ENCODE measurements around the gene CD8A. TPM values are rescaled to one million over a fixed set of nuclear protein-coding genes. Genes with fewer than 3 reads are reported as not detected.
"Not testable (repeated sequence)": the region's sequence is repeated elsewhere in the genome, so short reads cannot be mapped to it uniquely, and the experiment has no call there.

CD8A gene
- 0.85 TPM for polyA plus RNA-seq (2012; ENCODE audit: insufficient read depth, insufficient read length)

- H3K4me3 ChIP-seq (ENCODE audit: low read length): no peak within 1 kb of the TSS
- DNase-seq (ENCODE audit: low read depth, low spot score): no peak
Measured at GRCh38 chr2:86790676-86791572, at the start of gene CD8A. TSS of gene CD8A (minus strand) at chr2:86790913. CDS start at chr2:86790825, 88 bp downstream.

GRCh38 chr2:86839871-86840548 lies 49.3 kb upstream of the CD8A start:
- not testable (repeated sequence) for H3K4me3 ChIP-seq (ENCODE audit: low read length); DNase-seq (ENCODE audit: low read depth, low spot score)

- not testable (repeated sequence) for DNase-seq (ENCODE audit: low read depth, low spot score); H3K4me3 ChIP-seq (ENCODE audit: low read length)
Measured at GRCh38 chr2:86839455-86839854, 48.7 kb upstream of the CD8A start.

GRCh38 chr2:86837714-86838113 lies 47.0 kb upstream of the CD8A start:
- not testable (repeated sequence) for H3K4me3 ChIP-seq (ENCODE audit: low read length); DNase-seq (ENCODE audit: low read depth, low spot score)

GRCh38 chr2:86836915-86837695 lies 46.4 kb upstream of the CD8A start:
- DNase-seq (ENCODE audit: low read depth, low spot score); H3K4me3 ChIP-seq (ENCODE audit: low read length): not testable (repeated sequence)

- DNase-seq (ENCODE audit: low read depth, low spot score): not testable (repeated sequence)
Measured at GRCh38 chr2:86835548-86835889, 44.8 kb upstream of the CD8A start.

GRCh38 chr2:86833315-86833714 lies 42.6 kb upstream of the CD8A start:
- DNase-seq (ENCODE audit: low read depth, low spot score): no peak
- no peak overlapping the region for H3K4me3 ChIP-seq (ENCODE audit: low read length)

More at GRCh38 chr2:86835548-86835889, 44.8 kb upstream of the CD8A start:
- not testable (repeated sequence) for H3K4me3 ChIP-seq (ENCODE audit: low read length)

GRCh38 chr2:86832334-86833096 lies 41.8 kb upstream of the CD8A start:
- no peak for DNase-seq (ENCODE audit: low read depth, low spot score)

GRCh38 chr2:86831537-86831936 lies 40.8 kb upstream of the CD8A start:
- no peak overlapping the region for H3K4me3 ChIP-seq (ENCODE audit: low read length)

More at GRCh38 chr2:86832334-86833096, 41.8 kb upstream of the CD8A start:
- H3K4me3 ChIP-seq (ENCODE audit: low read length): no peak overlapping the region

GRCh38 chr2:86826951-86827350 lies 36.2 kb upstream of the CD8A start:
- DNase-seq (ENCODE audit: low read depth, low spot score): no peak
- no peak overlapping the region for H3K4me3 ChIP-seq (ENCODE audit: low read length)

More at GRCh38 chr2:86831537-86831936, 40.8 kb upstream of the CD8A start:
- DNase-seq (ENCODE audit: low read depth, low spot score): no peak

- peak overlapping the region; percentile 59 for H3K4me3 ChIP-seq (ENCODE audit: low read length)
- peak; percentile 92 for DNase-seq (ENCODE audit: low read depth, low spot score)
Measured at GRCh38 chr2:86825693-86826381, 35.1 kb upstream of the CD8A start.

- DNase-seq (ENCODE audit: low read depth, low spot score): peak; percentile 90
- peak overlapping the region; percentile 59 for H3K4me3 ChIP-seq (ENCODE audit: low read length)
Measured at GRCh38 chr2:86825036-86825692, 34.5 kb upstream of the CD8A start.

- no peak overlapping the region for H3K4me3 ChIP-seq (ENCODE audit: low read length)
- DNase-seq (ENCODE audit: low read depth, low spot score): no peak
Measured at GRCh38 chr2:86822668-86823345, 32.1 kb upstream of the CD8A start.

- no peak for DNase-seq (ENCODE audit: low read depth, low spot score)
- peak overlapping the region; percentile 39 for H3K4me3 ChIP-seq (ENCODE audit: low read length)
Measured at GRCh38 chr2:86821842-86822241, 31.1 kb upstream of the CD8A start.

- peak overlapping the region; percentile 39 for H3K4me3 ChIP-seq (ENCODE audit: low read length)
- DNase-seq (ENCODE audit: low read depth, low spot score): peak; percentile 70
Measured at GRCh38 chr2:86821306-86821705, 30.6 kb upstream of the CD8A start.

- DNase-seq (ENCODE audit: low read depth, low spot score): peak; percentile 69
- H3K4me3 ChIP-seq (ENCODE audit: low read length): no peak overlapping the region
Measured at GRCh38 chr2:86818957-86819356, 28.2 kb upstream of the CD8A start.
